Stimulated activated CD4-positive, alpha-beta T cell treated with anti-CD3 and anti-CD28 coated beads, Interleukin-1b, Interleukin-23, amount 100 ng/mL, for 1 hour (primary cell): ENCODE measurements around the gene BLOC1S3.

Experiments
- DNase-seq, 2 donors: peaks; one replicate each; pipeline ENCODE4 v3.0.0-alpha.2; 2020; ENCODE audit warnings: low read depth in 2 of 2

Gene BLOC1S3

DNA sequence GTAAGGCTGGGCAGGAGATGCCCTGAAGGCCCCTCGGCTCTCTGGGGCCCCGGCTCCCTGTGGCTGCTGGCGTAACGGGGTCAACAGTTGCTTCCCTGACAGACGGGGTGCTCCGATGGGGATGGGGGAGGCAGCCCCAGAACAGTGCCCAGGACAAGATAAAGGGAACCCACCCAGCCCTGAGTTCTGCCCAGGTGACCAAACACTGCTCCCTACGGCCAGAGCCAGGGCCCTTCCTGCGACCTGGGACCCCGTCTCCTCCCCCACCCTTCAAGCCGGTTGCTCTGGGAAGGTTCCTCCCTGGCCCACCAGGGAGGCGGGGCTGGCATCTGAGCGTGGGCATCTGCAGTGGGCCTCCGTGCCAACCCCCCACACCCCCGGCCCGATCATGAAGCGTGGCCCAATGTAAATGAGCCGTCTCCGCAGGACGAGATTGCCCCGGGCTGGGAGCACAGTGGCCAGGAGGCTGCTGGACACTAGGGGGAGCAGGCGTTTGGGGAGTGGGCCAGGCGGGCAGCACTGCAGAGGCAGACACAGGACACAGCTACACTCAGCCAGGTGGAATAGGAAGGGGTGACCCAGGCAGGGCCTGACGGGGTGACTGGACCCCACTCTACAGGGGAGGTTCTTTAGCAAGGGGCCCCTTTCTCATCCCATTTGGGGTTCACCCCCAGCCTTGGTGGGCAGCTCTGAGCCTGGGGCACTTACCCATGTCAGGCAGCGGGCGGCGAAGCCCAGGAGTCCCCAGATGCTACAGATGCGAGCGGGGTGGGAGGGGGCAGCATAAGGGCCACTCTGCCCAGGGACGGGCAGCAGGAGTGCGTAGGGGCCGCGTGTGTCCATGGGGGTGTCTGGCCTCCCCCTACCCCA lies 16.6 kb upstream of the BLOC1S3 start:
- no peak for DNase-seq

DNA sequence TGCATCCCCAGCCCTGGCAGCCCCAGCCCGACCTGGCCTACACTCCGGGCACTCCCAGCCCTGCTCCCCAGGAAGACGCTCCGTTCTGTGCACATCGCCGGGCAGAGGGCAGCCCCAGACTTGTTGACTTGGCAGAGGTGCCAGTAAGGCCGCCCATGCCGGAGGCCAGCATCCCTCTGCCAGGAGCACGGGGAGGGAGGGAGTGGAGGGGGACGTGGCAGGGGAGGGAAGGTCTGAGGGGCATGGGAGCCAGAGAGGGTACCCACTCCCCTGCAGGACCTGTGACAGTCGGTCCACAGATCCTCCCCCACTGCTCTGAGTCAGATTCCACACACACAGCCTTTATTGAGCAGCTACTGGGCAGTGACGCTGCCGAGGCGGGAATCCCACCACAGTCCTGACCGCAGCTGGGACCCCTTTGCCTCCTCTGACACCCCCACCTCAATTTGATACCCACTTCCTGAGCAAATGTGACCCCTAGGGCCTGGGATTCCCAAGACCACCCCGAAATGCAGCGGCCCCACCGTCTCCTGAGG lies 15.9 kb upstream of the BLOC1S3 start:
- DNase-seq: no peak

DNA sequence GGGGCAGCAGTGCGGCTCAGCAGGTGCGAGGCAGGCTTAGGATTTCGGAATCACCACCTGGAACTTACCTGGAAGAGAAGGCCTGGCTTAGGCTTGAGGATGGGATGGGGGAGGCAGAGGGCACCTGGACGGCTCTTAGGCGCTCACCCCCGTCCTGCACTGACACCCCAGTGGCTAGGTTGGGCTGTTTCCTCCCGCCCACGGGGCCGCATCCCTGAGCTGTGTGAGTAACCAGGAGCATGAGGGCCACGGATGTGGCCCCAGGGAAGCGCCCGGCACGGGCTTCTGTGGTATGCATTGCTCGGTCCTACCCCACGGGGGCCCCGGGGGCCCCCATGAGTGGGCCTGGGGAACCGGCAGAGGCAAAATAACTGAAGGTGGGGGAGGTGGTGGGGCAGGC lies 15.4 kb upstream of the BLOC1S3 start:
- no peak for DNase-seq

DNA sequence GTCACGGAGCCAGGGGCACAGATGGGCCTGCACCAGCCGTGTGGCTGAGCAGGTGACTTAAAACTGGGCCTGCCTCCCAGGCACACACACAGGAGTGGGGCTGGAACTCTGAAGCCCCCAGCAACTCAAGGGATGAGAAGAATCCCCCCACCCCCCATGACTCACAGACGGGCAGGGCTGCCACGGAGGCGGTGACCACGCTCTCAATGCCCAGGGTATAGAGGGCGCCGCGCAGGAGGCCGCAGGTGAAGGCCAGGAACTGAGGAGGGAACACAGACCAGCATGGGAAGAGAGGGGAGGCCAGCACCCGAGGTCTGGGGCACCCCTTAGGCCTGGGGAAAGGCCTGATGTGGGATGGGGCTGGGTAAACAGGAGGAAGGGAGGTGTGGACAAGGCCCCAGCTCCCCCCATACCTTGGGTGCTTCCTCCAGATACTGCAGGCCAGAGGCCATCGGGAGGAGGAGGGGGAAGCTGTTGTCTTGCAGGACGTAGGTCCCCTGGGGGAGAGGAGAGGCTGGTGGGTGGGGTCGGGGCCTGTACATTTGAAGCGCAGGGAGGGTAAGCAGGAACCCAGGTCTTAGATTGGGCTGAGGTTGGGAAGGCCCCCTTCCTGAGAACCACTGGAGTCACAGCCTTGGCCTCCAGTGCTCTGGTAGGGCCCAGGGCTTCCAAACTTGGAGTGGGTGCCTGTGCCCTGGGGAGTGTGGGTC lies 14.7 kb upstream of the BLOC1S3 start:
- no peak for DNase-seq

- no peak for DNase-seq
Observed at GRCh38 chr19:45164577-45165335, 13.8 kb upstream of the BLOC1S3 start.

- DNase-seq: no peak
Observed at GRCh38 chr19:45166723-45167252, 11.8 kb upstream of the BLOC1S3 start.

DNA sequence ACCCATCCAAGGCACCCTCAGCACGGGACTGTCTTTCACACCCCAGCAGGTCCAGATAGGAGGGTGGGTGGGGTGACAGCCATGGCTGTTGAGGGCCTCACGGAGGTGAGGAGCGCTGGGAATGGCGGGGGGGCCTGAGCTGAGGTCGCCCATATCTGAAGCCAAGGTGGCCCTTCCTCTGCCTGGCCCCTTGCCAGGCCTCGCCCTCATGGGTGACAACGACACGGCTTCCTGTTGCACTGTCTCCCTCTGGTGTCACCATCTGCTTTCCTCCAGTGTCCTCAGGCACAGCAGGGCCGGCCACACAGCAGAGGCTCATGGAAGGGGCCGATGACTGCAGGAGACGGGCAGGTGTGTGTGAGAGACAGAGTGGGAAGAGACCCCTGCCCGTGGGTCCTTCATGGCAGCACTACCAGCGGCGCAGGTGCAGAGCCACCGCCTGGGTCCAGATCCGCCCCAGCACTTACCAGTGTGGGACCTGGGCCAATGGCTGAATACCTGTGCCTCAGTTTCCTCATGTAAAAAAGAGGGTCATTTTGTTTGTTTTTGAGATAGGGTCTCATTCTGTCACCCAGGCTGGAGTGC lies 9.7 kb upstream of the BLOC1S3 start:
- DNase-seq: no peak

- no peak for DNase-seq
Observed at GRCh38 chr19:45169602-45170001, 9.0 kb upstream of the BLOC1S3 start.

DNA sequence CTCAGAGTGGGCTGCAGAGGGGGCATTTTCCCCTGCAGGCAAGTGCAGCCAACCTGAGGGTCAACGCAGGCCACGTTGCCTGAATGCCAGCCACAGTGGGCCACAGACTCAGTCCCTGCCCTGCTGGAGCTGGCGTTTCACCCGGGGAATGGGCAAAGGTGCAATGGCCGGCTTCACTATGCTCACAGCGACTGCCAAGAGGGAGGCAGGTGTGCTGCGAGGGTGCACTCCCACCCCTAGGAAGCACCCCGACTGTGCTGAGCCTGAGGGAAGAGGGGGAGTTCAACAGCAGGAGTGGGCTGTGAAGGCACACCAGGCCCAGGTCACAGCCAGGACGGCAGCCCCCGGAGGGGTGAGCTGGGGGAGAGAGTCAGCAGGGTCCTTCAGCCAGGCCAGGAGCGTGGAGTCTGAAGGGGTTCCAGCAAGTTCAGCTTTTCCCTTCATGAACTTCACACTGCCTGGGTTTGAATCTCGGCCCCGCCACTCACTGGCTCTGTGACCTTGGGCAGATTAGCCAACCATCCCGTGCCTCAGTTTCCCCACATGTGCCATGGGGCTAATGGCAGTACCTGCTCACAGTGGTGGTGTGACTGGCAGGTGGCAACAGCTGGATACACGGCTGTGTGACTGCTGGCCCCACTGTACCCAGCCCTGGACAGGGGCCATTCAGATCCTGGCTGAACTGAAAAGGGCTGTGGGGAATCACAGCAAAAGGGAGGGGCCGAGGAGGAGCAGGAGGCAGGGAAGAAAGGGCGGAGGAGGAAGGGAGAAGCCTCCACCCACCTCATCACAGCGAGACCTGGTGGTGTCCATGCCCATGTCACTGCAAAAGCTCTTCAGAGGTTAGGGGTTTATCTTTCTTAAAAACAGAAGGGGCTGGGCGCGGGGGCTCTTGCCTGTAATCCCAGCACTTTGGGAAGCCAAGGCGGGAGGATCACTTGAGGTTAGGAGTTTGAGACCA lies 8.2 kb upstream of the BLOC1S3 start:
- DNase-seq: no peak

- DNase-seq: no peak
Observed at GRCh38 chr19:45171211-45171623, 7.4 kb upstream of the BLOC1S3 start.

DNA sequence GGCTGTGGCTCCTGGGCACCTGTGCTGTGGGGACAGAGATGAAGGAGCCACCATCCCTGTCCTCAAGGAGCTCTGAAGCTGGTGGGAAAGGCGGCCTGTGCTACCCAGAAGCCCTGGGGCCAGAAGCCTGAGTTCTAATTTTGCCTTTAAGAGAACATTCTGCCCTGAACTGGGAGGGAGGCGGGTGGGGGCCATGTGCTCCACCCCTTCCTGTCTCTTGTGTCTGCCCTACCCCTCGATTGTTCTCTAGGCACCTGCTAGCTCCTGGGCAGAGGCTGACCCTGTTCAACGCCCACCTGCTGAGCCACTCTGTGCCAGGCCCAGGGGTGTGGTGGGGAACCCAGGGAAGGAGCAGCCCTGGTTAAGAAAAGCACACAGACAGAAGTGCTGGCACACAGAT lies 6.4 kb upstream of the BLOC1S3 start:
- DNase-seq: no peak

DNA sequence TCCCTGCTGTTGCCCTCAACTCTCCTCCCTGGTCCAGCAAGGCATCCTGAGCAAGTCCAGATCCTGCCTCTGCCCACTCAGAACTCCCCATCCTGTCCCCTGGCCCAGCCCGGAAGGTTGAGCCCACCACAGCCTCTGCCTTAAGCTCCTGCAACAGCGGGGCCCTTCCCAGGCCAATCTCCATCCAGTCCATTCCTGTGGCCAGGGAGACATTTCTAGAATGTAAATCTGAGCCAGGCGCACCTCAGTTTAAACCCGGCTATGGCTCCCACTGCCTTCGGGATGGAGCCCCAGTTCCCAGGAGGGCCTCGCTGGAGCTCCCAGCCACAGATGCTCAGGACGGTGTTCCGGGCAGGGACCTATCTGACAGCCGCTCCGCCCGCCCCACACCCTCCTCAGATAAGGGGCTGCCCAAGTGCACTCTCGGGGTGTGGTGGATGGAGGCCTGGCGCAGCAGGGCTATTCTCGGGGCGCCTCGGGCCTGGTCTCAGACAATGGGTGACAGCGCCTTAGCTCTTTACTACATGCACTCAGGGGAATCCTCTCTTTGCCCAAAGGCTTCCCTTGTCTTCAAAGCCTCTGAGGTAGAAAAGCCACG lies 5.9 kb upstream of the BLOC1S3 start:
- no peak for DNase-seq

DNA sequence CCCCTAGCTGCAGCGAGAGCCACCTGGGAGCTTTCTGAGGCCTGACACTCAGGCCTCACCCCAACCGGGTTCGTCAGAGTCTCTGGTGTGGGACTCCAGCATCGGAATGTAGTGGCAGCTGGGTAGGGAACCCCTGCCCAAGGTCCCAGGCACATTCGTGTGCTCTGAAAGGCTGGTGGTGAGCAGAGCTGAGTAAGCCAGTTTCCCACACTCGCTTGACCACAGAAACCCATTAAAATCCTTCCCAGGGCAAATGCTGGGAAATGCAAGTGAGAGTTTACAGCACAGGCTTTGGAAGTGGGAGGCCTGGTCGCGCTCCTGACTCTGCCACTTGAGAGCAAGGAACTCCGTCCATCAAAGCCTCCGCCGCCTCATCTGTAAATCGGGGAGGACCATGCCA lies 4.8 kb upstream of the BLOC1S3 start:
- DNase-seq: no peak

DNA sequence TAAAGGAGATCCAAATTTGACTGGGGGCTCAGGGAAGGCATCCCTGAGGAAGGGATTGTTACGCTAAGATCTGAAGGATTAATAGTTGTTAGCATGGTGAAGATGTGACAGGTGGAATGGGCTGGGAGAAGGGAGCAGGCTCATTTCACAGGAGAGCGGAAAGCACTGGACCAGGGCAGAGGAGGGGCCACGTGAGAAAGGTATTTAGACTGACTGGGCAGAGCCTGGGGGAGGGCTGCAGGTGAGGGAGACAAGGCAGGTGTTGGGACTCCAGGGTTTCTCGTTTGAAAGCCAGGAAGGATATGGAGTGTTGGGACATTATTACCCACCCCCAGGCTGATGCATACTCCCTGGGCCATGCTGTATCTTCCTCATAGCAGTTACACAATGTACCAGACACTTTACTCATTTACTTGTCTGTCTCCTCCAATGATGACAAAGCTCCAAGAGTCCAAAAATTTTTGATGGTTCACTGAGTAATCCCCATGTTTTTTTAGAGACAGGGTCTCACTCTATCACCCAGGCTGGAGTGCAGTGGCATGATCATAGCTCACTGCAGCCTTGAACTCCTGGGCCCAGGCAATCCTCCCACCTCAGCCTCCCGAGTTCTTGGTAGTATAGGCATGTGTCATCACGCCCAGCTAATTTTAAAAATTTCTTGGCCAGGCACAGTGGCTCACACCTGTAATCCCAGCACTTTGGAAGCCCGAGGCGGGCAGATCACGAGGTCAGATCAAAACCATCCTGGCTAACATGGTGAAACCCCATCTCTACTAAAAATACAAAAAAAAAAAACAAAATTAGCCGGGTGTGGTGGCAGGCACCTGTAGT lies 2.9 kb upstream of the BLOC1S3 start:
- DNase-seq: no peak

GRCh38 chr19:45177817-45178261 lies 745 bp upstream of the BLOC1S3 start, which contains the start of gene TRAPPC6A:
Gene TRAPPC6A, minus strand, starts transcription at chr19:45178237. Its CDS starts 19 bp downstream, at chr19:45178218.
- no peak for DNase-seq

GRCh38 chr19:45179072-45179891 lies 698 bp downstream of the BLOC1S3 start:
- no peak for DNase-seq

DNA sequence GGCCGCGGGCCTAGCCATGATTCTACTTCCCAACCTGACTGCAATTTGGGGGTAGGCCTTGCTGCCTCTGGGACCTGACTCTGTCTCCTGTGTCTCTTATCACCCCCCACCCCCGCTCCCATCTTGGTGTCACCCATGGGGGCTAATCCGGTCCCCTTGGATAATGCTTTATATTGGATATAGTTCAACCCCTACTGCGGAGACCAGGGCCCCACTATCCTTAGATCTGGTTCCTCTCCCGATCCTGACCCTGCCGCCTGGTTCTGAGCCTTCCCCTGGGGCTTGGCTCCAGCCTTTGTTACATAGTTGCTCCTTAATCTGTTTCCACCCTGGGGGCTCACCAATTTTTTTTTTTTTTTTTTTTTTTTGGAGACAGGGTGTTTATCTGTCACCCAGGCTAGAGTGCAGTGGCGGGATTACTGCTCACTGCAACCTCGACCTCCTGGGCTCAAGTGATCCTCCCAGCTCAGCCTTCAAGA lies 1.3 kb downstream of the BLOC1S3 start:
- no peak for DNase-seq

GRCh38 chr19:45180936-45181335 lies 2.4 kb downstream of the BLOC1S3 start:
- DNase-seq: no peak
